GM03348 (cell line): ENCODE measurements around the gene CCDC169.
"Not testable (repeated sequence)": the region's sequence is repeated elsewhere in the genome, so short reads cannot be mapped to it uniquely, and the experiment has no call there.

Experiments
- DNase-seq: peaks from one replicate; pipeline ENCODE4 v3.0.0; 2012; ENCODE audit warnings: low spot score

Gene CCDC169

DNA sequence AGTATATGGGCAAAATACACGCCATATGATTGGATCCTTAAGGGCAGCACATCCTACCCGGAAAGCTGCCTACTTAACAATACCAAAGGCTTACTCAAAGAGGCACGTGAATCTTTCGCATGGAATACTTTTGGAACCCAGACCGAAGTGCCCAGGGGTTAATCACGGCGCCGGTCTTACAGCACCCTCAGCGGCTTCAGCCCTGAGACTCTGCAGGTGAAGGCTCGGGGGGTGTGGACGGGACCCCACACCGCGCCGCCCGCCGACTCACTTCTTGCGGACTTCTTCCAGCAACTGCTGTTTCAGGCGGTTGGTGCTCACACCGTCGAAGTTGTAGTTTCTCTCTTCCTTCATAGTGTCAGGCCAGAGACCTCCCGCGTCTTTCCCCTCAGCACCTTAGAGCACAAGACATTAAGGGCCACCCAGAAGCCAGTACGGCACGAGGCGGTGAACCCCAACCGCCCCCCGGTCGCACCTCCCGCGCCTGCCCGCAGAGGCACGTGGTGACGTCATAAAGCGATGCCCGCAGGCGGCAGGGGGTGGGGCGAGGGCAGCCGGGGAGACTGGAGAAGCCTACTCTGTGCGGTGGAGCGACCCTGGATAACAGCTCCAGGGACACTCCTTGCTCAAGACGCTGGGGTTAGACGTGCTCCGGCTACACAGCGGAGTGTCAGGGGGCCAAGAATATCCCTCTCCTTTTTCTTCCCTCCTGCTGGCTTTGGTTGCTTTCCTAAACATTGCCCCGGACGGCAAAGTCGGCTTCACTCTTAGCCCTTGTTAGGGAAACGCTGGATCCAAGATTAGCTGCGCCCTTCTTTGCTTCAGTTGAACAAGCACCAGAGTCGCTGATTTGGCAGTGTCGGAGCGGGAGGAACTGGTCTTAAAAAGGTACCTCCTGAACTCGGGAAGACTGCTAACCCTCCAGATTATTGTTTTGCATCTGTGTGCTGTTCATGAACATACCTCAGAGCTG lies at the start of gene CCDC169:
CCDC169 (minus strand) TSS at position 449 of the 973 bp plus-strand sequence; CDS start at position 354, 95 bp downstream.
- peak; percentile 91 for DNase-seq

DNA sequence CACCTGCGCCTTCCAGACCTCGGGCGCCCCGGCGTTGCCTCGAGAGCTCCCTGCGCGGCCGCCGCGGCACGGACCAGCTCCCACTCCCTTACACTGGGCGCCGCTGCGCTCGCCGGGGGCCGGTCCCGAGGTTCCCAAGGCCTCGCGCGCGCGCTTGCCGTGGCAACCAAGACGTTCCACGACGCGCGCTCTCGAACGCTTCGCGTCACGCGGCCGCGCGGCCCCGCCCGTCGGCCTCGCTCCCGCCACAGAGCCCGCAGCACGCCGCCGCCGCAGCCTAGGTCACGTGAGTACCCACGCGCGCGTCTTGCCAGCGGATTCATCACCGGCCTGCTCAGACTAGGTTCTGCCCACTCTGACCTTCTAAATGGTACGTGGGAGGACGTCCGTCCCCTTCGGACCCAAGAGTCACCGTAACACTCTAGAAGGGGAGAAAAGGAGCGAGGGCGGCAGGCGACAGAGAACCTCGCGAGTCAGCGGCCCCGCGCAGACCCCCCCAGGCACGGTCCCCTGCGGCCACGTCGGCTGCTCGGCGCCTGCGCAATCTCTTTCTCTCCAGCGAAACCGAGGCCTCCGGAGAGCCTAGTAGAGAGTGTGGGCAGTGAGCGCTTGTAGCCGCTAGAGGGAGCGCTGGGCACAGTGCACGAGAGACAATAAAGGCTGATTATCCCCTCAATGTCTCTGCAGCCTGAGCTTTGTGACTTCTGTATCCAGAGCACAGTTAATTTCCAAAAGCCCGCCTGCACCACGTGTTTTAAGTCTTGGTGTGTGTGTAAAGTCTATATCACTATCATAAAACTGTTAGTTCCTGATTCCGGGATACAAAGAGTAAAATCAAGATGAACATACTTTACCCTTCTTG lies 48.8 kb upstream of the CCDC169 start, which contains the start of gene SPART:
SPART (minus strand) TSS at position 173 of the 862 bp plus-strand sequence. CDS start 10,564 bp downstream, outside the sequence.
- DNase-seq: peak; percentile 93

DNA sequence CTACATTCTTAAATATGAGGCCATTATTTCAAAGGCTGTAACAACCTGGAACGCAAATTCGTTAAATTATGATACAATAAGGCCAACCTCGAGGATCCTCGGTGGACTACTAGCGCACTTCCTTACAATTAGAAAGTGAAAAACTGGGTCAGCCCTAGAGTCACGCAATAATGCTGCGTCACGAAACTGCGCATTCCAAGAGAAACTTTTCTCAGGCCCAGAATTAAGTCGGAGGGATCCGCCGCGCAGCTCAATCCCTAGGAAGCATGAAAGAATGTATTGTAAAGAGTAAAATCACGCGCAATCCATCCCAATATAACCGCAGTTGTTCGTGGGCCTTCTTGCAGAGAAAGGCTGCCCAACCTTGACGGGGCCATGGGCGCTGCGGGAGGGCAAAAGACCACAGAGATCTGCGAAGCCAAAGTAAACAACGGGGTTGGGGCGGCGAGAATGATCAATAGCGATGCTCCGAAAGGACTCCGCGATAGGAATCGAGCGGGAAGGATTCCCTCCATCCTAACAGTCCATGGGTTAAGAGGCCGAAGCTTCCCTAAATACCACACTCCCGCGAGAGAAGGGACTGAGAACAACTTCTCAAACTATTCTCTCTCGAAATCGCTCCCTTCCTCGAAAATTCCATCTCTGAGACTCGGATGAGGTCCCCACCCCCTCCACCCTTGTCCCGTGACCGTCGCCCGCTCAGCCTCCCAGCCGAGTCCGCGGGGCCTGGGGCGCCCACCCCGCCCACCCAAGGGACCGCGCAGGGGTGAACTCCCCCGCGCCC lies 48.0 kb upstream of the CCDC169 start:
- peak; percentile 55 for DNase-seq

- no peak for DNase-seq
Observed at GRCh38 chr13:36344886-36345437, 47.3 kb upstream of the CCDC169 start.

DNA sequence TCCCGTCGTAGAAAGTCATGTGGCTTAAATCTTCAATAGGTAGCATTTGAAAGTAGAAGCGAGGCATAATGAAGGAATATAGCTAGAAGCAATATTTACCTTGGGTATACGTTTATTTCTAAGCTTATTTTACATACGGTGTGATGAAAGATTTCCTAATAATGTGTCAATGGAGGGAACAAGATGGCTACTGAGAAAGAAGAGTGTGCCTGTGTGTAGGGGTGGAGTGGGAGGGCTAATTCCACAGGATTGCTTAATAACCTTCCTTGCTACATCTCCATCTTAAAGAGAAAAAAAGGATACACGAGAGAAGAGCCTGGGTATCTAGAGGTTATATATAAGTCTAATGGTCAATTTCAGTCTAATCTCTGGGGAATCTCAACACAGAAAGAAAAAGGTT lies 46.6 kb upstream of the CCDC169 start:
- peak; percentile 51 for DNase-seq

- no peak for DNase-seq
Observed at GRCh38 chr13:36343766-36344165, 46.2 kb upstream of the CCDC169 start.

DNA sequence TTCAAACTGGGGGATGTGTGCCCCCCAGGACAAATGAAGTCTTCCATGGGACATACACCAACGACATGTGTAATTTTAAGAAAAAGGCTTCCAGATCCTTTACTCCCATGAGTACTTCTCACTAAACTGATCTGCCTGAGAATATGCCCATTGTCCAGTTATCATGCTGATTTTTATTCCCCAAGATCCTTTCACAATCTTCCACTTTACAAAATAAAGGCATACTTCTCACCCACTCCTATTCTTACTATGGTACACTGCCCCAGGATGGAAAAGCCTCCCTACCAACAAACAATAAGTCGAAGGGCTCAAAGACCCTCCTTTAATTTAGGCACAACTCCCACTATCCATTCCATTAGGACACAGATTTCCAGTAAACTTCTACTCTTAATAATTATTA lies 45.1 kb upstream of the CCDC169 start:
- DNase-seq: no peak

- DNase-seq: peak; percentile 21
Observed at GRCh38 chr13:36341718-36342117, 44.1 kb upstream of the CCDC169 start.

- no peak for DNase-seq
Observed at GRCh38 chr13:36339600-36340155, 42.1 kb upstream of the CCDC169 start.

DNA sequence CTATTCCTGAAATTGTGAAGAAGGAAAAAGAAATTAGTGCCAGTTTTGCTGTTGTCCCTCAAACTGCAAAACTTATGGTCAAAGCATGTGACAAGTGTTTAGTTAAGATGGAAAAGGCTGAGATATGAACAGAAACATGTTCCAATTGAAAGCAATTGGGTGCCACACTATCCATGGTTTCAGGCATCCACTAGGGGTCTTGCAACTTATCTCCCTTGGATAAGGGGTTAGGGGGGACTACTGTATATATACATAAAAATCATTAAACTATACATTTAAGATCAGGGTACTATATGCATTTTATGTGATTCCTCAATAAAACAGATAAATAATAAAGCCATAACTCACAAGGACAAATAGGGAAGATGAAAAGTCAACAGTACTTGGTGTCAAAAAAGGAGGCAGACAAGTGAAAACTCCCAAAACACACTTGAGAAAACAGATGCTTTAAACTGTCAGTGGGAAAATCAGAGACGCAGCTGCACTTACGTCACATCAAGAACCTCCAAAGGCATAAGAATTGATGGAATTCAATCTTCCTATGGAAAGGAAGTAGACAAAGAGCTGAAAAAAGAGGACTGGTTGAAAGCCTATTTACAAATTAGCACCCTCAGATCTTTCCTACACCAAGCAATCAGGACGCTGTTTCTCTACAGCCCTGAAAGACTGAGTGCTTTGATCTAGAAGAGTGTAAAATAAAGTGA lies 40.5 kb upstream of the CCDC169 start:
- no peak for DNase-seq

GRCh38 chr13:36332986-36333385 lies 35.4 kb upstream of the CCDC169 start:
- DNase-seq: peak; percentile 31

DNA sequence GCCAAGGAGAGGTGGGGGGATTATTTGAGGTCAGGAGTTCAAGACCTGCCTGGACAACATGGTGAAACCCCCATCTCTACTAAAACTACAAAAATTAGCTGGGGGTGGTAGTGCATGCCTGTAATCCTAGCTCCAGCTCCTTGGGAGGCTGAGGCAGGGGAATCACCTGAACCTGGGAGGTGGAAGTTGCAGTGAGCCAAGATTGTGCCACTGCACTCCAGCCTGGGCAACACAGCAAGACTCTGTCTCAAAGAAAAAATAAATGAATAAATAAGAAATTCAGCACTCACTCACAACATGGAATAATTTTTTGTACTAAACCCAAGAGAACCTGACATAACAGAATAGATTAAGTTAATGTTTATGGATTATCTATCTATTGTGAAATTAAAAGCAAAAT lies 34.6 kb upstream of the CCDC169 start:
- DNase-seq: not testable (repeated sequence)

DNA sequence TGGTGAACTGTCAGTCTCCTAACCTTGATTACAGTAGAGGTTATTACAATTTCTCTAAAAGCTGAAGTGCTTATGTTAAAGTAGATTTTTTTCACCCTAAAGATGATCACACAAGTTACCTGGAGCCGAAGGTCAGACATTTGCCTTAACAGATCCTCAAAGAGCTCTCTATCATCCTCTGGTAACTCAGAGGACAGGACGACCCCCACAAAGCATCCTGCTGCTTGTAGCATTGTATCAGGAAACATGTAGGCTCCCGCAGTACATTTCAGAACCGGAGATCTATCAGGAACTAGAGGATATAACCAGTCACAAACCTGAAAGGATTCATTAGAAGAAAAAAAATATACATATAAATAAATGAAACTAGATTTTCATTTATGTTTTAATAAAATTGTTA lies 33.7 kb upstream of the CCDC169 start:
- no peak for DNase-seq

GRCh38 chr13:36329361-36329760 lies 31.7 kb upstream of the CCDC169 start:
- no peak for DNase-seq

DNA sequence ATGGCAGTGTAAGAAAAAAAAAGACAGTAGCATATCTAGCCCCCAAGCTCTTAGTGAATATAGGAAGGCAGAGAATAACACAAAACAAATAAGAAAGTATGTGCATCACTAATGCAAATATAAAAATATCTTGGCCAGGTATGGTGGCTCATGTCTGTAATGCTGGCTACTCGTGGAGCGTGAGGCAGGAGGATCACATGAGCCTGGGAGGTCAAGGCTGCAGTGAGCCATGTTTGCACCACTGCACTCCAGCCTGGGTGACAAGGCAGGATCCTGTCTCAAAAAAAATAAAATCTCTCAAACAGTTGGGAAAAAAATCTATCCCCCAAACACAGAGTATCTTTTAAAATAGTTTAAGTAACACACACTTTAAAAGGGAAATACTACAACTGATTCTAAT lies 31.2 kb upstream of the CCDC169 start:
- DNase-seq: no peak

- DNase-seq: no peak
Observed at GRCh38 chr13:36325912-36326311, 28.3 kb upstream of the CCDC169 start.

GRCh38 chr13:36324881-36325280 lies 27.3 kb upstream of the CCDC169 start:
- DNase-seq: not testable (repeated sequence)

- DNase-seq: peak; percentile 35
Observed at GRCh38 chr13:36323951-36324566, 26.4 kb upstream of the CCDC169 start.

DNA sequence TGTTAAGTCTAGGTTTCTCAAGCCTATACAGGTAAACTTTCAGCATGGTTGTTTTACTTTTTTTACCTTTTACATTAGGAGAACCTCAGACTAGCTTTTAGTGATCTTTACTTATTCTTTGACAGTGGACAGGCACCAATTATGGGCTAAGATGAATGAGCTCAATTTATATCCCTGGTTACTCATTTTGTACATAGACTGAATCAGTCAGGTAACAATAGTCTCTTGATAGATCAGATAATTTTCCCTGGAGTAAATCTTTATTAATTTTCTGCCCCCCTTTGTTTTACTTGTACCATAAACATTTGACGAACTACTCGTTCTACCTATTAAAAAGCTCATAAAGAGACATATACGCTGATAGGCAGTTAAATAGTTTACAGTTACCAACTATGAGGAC lies 25.8 kb upstream of the CCDC169 start:
- DNase-seq: no peak

- not testable (repeated sequence) for DNase-seq
Observed at GRCh38 chr13:36319793-36320192, 22.2 kb upstream of the CCDC169 start.
